A673 (cell line): ENCODE data around the gene DPF3.

Experiments
- CTCF ChIP-seq: fragments of 300-800, 200-600 bp; sonication (generic); conservative IDR thresholded peaks from 2 replicates; pipeline ENCODE4 v1.5.1; 2017; ENCODE audit warnings: low read depth, mild to moderate bottlenecking, antibody characterized with exemption, low read length, moderate library complexity, mixed read lengths
- EZH2 ChIP-seq: fragments of 200-600 bp; sonication (generic); IDR thresholded peaks from 2 replicates; pipeline ENCODE4 v1.6.1; 2017; ENCODE audit warnings: borderline replicate concordance, low read depth, mild to moderate bottlenecking, mixed read lengths, antibody characterized with exemption, low read length; ENCODE audit not compliant: poor library complexity, severe bottlenecking

GRCh38 chr14:72925815-72926291 is 32.0 kb upstream of the DPF3 start:
- TF ChIP-seq CTCF (no peak), EZH2 (no peak)
